GM12873 (cell line): ENCODE data around the gene NPHP1.

Experiments
- TF ChIP-seq, protein P1 (sequence below): IDR thresholded peaks from 2 replicates; pipeline ENCODE4 v1.5.1; 2012; ENCODE audit warnings: low read depth, mild to moderate bottlenecking, moderate library complexity, low read length, control low read depth; ENCODE audit not compliant: insufficient read depth; ENCODE audit errors: missing control alignments

Gene NPHP1

GRCh38 chr2:110101901-110102803 lies 102.7 kb downstream of the NPHP1 start:
- TF ChIP-seq, protein P1, sequence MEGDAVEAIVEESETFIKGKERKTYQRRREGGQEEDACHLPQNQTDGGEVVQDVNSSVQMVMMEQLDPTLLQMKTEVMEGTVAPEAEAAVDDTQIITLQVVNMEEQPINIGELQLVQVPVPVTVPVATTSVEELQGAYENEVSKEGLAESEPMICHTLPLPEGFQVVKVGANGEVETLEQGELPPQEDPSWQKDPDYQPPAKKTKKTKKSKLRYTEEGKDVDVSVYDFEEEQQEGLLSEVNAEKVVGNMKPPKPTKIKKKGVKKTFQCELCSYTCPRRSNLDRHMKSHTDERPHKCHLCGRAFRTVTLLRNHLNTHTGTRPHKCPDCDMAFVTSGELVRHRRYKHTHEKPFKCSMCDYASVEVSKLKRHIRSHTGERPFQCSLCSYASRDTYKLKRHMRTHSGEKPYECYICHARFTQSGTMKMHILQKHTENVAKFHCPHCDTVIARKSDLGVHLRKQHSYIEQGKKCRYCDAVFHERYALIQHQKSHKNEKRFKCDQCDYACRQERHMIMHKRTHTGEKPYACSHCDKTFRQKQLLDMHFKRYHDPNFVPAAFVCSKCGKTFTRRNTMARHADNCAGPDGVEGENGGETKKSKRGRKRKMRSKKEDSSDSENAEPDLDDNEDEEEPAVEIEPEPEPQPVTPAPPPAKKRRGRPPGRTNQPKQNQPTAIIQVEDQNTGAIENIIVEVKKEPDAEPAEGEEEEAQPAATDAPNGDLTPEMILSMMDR: no peak

DNA sequence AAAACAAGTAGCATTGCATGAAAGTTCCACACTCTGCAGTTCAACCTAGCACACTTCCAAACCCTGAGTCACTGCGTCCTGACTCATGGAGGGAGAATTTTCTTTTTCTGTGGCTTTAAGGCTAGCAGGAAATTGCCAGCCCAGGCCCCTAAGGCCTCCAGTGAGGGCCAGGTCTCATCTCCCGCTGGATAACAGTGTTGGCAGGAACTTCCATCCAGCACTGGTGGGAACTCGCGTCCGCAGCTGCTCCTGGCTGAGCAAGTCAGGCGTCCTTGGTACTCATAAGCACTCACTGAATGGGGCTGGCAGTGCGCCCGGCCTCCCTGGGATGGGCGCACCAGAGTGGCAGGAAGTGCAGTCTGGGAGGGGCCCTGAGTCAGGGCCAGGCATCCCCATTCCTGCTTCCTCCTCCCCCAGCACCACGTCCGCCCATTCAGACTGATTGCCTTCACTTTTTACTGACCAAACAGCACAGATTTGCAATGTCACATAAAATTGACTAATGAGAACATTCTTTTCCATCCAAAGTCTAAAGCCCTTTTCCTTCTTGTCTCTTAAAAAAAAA lies 103.5 kb downstream of the NPHP1 start:
- TF ChIP-seq, protein P1: no peak

DNA sequence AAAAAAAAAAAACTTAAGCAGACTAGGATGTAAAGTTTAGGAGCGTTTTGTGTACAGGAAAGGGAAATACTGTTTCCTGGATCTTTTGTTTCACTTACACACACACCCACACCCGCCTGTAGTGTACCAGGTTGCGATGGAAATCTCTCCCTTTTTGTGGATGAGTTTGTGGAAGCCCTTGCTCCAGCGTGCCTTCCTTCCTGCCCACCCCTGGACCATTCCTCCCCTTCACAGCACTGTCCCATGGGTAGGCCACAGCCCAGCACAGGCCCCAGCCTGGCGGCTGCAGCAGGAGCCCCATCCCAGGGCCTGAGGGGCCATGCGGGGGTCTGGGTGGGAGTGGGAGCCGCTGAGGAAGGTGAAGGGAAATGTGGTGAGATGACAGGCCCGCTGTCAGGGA lies 104.3 kb downstream of the NPHP1 start:
- TF ChIP-seq, protein P1: no peak

DNA sequence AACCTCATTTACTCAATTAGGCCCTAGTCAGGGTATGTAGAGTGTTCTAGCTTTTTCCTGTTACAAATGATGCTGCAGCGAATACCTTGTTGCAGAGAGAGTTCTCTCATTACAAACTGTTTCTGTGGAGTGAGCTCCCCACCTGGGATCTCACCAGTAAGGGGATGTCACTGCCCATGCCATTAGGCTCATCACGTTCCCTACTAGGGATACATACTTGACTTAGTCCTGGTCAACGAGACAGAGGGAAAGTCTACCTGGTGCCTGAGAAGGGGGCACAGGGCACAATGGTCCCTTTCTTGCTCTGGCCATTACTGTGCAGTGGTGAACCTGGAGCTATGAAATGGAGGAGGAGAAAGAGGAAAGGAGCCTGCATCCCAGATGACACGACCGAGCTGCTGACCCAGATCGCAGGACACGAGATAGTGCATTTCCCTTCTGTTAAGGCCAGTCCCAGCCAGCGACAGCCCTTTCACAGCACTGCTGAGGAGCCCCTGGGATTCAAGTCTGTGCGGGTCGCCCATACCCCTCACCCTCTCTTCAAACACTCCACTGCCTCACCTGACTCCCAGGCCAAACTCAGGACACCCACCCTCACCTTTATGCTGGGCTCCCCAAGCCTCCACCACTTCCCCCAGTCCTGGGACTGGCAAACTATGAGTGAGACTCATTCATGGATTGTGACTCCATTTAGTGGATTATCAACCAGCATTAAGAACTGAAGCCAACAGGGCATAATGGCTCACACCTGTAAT lies 105.2 kb downstream of the NPHP1 start:
- TF ChIP-seq, protein P1: no peak

GRCh38 chr2:110099038-110099425 lies 105.8 kb downstream of the NPHP1 start:
- TF ChIP-seq, protein P1: no peak

GRCh38 chr2:110097506-110098220 lies 107.2 kb downstream of the NPHP1 start:
- TF ChIP-seq, protein P1: no peak
